ENCODE data around the gene DDX17.

- peak in 1 of 3 experiments; percentile 40 for TF ChIP-seq CTCF (optimal IDR thresholded peaks at IDR 0.05 in 1 of 3, IDR thresholded peaks at IDR 0.05 in 1 of 3, conservative IDR thresholded peaks at IDR 0.05 in 1 of 3; ENCODE audit: extremely low read depth in 1 of 3, insufficient read depth in 2 of 3, low read length in 3 of 3)
- TF ChIP-seq EZH2 (IDR thresholded peaks at IDR 0.05; ENCODE audit: low read length) = no peak
Observed at GRCh38 chr22:38513063-38513462, 7.0 kb upstream of the DDX17 start.

Data from keratinocyte (primary cell).